Measurements from ENCODE around the gene DIPK1B. TPM values are rescaled to one million over a fixed set of nuclear protein-coding genes. Genes with fewer than 3 reads are reported as not detected.

Gene DIPK1B
- total and polyA plus RNA-seq, 2 donors (not counting 3 experiments of a cell fraction or from before 2014, with no cell fraction given), result 253 to 441 TPM

- Histone ChIP-seq H2AFZ (ENCODE audit: low read depth, low read length) (no peak overlapping the region), H3K79me2 (ENCODE audit: control insufficient read depth, insufficient read depth, low read length) (no peaks in the 10 kb centered on the region), H4K20me1 (replicated peaks; ENCODE audit: control insufficient read depth, extremely low read depth, insufficient read depth, low read length) (no peaks in the 10 kb centered on the region), H3K4me3 (replicated peaks in 1 of 3; ENCODE audit: insufficient read depth in 1 of 3, low read depth in 1 of 3, low read length in 3 of 3) (no peak overlapping the region), H3K9me1 (replicated peaks; ENCODE audit: control insufficient read depth, extremely low read depth, insufficient read depth, low read length) (no peaks in the 10 kb centered on the region), H3K4me2 (ENCODE audit: insufficient read depth, low read length) (no peak overlapping the region), H3K27me3 (ENCODE audit: control insufficient read depth in 2 of 2, insufficient read depth in 2 of 2, low read length in 2 of 2) (no peaks in the 10 kb centered on the region), H3K36me3 (ENCODE audit: control insufficient read depth in 2 of 2, extremely low read depth in 1 of 2, insufficient read depth in 2 of 2, low read length in 2 of 2) (no peaks in the 10 kb centered on the region), H3K27ac (ENCODE audit: insufficient read depth, low read depth, low read length) (no peak overlapping the region), H3K9ac (replicated peaks; ENCODE audit: extremely low read depth, insufficient read depth, low read length) (no peak overlapping the region), H3K4me1 (ENCODE audit: control insufficient read depth, extremely low read depth, insufficient read depth, low read length) (no peaks in the 10 kb centered on the region), H3K9me3 (replicated peaks; ENCODE audit: control insufficient read depth, insufficient read depth, low read length) (no peaks in the 10 kb centered on the region)
- BruUV-seq (replicated peaks), result no TSS peak
- dilution Hi-C loops (cut with MboI; ENCODE audit: extremely low pct_ligation_motif_present, low sequenced_read_pairs) (no loop called here), intact Hi-C loops (cut with micrococcal nuclease) (no loop called here)
- FAIRE-seq (no peak), DNase-seq (ENCODE audit: low read depth, low spot score) (no peak)
- TF ChIP-seq FOS (IDR thresholded peaks at IDR 0.05; ENCODE audit: borderline replicate concordance, insufficient read depth, low read length) (no peak), MYC (IDR thresholded peaks at IDR 0.05; ENCODE audit: low read depth, low read length) (no peak), POLR2A (IDR thresholded peaks at IDR 0.05; ENCODE audit: low read depth, low read length) (no peak)
- ChIA-PET POLR2A (no interaction called here), CTCF (no interaction called here)
Measured at GRCh38 chr9:136735812-136736480, 23.6 kb downstream of the DIPK1B start.

GRCh38 chr9:136738960-136739359 lies 26.6 kb downstream of the DIPK1B start:
- H3K9me1 ChIP-seq (replicated peaks; ENCODE audit: control insufficient read depth, extremely low read depth, insufficient read depth, low read length), result no peaks in the 10 kb centered on the region
- dilution Hi-C loops (cut with MboI; ENCODE audit: extremely low pct_ligation_motif_present, low sequenced_read_pairs), result no loop called here
- H3K9me3 ChIP-seq (replicated peaks; ENCODE audit: control insufficient read depth, insufficient read depth, low read length), result no peaks in the 10 kb centered on the region
- TF ChIP-seq EZH2 (IDR thresholded peaks at IDR 0.05; ENCODE audit: borderline replicate concordance, low read depth, low read length, severe bottlenecking), result no peak
- no peak for TF ChIP-seq FOS (IDR thresholded peaks at IDR 0.05; ENCODE audit: borderline replicate concordance, insufficient read depth, low read length)
- TF ChIP-seq MYC (IDR thresholded peaks at IDR 0.05; ENCODE audit: low read depth, low read length), result no peak
- TF ChIP-seq MAX (IDR thresholded peaks at IDR 0.05; ENCODE audit: insufficient read depth, insufficient read length), result no peak
- TF ChIP-seq CTCF (IDR thresholded peaks at IDR 0.05; ENCODE audit: extremely low read depth in 1 of 2, insufficient read depth in 1 of 2, low read depth in 1 of 2, low read length in 2 of 2), result no peak
- no peaks in the 10 kb centered on the region for H4K20me1 ChIP-seq (replicated peaks; ENCODE audit: control insufficient read depth, extremely low read depth, insufficient read depth, low read length)
- ChIA-PET POLR2A (no interaction called here), CTCF (no interaction called here)
- FAIRE-seq (no peak), DNase-seq (ENCODE audit: low read depth, low spot score) (no peak)
- H3K27ac ChIP-seq (ENCODE audit: insufficient read depth, low read depth, low read length), result no peak overlapping the region
- no peaks in the 10 kb centered on the region for H3K36me3 ChIP-seq (ENCODE audit: control insufficient read depth in 2 of 2, extremely low read depth in 1 of 2, insufficient read depth in 2 of 2, low read length in 2 of 2)
- no peak overlapping the region for H3K4me2 ChIP-seq (ENCODE audit: insufficient read depth, low read length)
- no peak overlapping the region for H3K9ac ChIP-seq (replicated peaks; ENCODE audit: extremely low read depth, insufficient read depth, low read length)
- H3K4me1 ChIP-seq (ENCODE audit: control insufficient read depth, extremely low read depth, insufficient read depth, low read length), result no peaks in the 10 kb centered on the region
- H3K79me2 ChIP-seq (ENCODE audit: control insufficient read depth, insufficient read depth, low read length), result no peaks in the 10 kb centered on the region
- H3K4me3 ChIP-seq (replicated peaks in 1 of 3; ENCODE audit: insufficient read depth in 1 of 3, low read depth in 1 of 3, low read length in 3 of 3), result no peak overlapping the region
- H3K27me3 ChIP-seq (ENCODE audit: control insufficient read depth in 2 of 2, insufficient read depth in 2 of 2, low read length in 2 of 2), result peaks cover 0 to 5% of the 10 kb centered on the region in 2 experiments
- intact Hi-C loops (cut with micrococcal nuclease), result no loop called here
- no peak overlapping the region for H2AFZ ChIP-seq (ENCODE audit: low read depth, low read length)
- BruUV-seq (replicated peaks), result no TSS peak
